Stimulated activated CD4-positive, alpha-beta T cell treated with anti-CD3 and anti-CD28 coated beads, TNF-alpha, amount 100 ng/mL, for 4 hours (primary cell): ENCODE measurements around the gene VEGFA.
A peak's percentile ranks its signal among the peaks of the same experiment; 100 is the strongest.

Experiments used
- DNase-seq, 3 experiments: peaks; one replicate each; pipeline ENCODE4 v3.0.0-alpha.2; 2020; ENCODE audit warnings: low read depth in 3 of 3

The VEGFA gene

DNA sequence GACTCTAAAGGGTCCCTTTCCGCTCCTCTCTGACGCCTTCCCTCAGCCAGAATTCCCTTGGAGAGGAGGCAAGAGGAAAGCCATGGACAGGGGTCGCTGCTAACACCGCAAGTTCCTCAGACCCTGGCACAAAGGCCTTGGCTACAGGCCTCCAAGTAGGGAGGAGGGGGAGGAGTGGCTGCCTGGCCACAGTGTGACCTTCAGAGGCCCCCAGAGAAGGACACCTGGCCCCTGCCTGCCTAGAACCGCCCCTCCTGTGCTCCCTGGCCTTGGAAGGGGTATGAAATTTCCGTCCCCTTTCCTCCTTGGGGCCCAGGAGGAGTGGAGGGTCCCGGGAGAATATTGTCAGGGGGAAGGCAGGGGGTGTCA, 2.7 kb downstream of the VEGFA start:
- DNase-seq, result no peak

DNA sequence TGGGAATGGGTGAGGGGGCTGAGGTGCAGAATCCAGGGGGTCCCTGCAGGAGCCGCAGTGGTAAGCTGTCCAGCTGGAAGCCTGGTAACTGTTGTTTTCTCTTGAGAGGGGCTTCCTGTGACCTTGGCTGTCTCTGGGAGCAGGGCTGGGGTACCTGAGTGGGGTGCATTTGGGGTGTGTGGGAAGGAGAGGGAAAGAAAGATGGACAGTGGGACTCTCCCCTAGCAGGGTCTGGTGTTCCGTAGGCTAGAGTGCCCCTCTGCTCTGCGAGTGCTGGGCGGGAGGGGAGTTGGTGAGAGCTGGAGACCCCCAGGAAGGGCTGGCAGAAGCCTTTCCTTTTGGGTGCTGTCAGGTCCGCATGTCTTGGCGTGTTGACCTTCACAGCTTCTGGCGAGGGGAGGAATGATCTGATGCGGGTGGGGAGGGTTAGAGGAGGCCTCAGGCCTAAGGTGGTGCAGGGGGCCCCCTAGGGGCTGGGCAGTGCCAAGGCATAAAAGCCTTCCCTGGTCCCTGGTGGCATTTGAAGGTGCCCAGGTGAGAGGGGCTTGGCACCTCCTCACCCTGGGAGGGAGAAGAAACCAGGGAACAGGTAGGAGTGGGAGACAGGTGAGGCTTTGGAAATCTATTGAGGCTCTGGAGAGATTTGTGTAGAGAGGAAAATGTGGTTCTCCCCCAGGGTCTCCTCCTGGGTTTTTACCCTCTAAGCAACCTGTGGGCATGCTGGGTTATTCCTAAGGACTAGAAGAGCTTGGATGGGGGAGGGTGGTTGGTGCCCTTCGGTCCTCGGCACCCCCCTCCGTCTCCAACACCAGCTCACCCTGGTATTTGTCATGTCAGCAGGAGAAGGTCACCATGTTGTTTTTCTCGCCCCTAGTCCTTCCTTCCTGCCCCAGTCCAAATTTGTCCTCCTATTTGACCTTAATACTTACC, 3.3 kb downstream of the VEGFA start:
- peak in 2 of 3 experiments; percentile 31 to 35 for DNase-seq

DNA sequence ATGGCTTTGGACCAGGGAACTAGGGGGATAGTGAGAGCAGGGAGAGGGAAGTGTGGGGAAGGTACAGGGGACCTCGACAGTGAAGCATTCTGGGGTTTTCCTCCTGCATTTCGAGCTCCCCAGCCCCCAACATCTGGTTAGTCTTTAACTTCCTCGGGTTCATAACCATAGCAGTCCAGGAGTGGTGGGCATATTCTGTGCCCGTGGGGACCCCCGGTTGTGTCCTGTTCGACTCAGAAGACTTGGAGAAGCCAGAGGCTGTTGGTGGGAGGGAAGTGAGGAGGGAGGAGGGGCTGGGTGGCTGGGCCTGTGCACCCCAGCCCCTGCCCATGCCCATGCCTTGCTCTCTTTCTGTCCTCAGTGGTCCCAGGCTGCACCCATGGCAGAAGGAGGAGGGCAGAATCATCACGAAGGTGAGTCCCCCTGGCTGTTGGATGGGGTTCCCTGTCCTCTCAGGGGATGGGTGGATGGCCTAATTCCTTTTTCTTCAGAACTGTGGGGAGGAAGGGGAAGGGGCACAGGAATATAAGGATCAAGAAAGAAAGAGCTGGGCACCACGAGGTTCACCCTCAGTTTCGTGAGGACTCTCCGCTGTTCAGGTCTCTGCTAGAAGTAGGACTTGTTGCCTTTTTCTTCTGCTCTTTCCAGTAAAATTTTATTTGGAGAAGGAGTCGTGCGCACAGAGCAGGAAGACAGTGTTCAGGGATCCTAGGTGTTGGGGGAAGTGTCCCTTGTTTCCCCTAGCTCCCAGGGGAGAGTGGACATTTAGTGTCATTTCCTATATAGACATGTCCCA, 4.2 kb downstream of the VEGFA start:
- DNase-seq, result no peak

DNA sequence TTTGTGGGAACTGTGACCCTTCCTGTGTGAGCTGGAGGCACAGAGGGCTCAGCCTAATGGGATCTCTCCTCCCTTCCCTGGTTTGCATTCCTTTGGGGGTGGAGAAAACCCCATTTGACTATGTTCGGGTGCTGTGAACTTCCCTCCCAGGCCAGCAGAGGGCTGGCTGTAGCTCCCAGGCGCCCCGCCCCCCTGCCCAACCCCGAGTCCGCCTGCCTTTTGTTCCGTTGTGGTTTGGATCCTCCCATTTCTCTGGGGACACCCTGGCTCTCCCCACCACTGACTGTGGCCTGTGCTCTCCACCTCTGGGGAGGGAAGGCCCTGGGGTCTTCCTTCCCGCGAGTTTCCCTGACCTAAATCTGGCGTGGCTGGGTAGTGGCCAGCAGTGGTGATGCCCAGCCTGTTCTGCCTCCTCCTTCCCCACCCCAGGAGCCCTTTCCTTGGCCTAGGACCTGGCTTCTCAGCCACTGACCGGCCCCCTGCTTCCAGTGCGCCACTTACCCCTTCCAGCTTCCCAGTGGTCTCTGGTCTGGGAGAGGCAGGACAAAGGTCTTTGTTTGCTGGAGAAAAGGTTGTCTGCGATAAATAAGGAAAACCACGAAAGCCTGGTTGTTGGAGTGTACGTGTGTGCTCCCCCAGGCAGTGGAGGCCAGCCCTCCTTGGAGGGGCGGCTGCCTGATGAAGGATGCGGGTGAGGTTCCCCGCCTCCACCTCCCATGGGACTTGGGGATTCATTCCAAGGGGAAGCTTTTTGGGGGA, 4.9 kb downstream of the VEGFA start:
- peak in 2 of 3 experiments; percentile 33 to 42 for DNase-seq

DNA sequence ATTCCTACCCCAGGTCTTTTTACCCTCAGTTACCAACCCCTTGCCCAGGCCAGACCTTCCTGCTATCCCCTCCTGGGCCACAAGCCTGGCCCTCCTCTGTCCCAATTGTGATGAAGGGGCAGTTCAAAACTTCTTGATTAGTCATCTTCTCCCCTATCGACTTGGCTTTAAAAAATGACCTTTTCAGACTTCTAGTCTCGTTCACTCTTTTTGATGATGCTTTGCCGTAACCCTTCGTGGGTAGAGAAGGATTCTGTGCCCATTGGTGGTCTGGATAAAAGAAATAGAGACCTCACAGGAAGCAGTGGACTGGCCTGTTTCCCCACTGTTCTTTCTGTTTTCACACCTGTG, 5.5 kb downstream of the VEGFA start:
- DNase-seq, result no peak

DNA sequence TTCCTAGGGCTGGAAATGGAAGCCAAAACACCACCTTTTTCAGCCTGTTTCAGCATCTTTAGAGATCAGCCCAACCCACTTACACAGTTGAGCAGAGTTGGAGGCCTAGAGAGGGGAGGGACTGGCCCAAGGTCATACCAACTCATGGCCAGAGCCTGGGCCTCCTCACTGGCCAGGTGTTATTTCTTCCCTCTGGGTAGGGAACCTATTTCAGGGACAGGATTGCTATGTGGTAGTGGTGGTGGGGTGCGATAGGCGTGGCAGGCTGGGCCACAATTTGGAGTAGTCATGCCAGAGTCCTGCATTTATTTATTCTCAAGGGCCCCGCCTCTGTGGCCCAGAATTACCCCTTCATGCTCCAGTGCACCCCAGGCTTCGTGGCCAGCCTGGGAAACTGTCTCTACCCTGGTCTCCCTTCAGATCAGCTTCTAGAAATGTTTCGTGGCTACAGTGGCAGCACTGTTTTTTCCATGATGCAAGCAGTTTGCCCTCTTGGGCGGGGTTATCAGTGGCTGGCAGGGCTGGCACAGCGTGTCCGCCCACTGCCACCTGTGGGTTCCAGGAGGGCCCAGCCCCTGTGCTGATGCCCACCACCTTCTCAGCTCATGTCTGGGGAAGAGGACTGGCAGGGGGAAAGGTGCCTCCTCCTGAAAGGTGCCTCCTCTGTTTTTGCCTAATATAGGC, 6.2 kb downstream of the VEGFA start:
- DNase-seq, result no peak

DNA sequence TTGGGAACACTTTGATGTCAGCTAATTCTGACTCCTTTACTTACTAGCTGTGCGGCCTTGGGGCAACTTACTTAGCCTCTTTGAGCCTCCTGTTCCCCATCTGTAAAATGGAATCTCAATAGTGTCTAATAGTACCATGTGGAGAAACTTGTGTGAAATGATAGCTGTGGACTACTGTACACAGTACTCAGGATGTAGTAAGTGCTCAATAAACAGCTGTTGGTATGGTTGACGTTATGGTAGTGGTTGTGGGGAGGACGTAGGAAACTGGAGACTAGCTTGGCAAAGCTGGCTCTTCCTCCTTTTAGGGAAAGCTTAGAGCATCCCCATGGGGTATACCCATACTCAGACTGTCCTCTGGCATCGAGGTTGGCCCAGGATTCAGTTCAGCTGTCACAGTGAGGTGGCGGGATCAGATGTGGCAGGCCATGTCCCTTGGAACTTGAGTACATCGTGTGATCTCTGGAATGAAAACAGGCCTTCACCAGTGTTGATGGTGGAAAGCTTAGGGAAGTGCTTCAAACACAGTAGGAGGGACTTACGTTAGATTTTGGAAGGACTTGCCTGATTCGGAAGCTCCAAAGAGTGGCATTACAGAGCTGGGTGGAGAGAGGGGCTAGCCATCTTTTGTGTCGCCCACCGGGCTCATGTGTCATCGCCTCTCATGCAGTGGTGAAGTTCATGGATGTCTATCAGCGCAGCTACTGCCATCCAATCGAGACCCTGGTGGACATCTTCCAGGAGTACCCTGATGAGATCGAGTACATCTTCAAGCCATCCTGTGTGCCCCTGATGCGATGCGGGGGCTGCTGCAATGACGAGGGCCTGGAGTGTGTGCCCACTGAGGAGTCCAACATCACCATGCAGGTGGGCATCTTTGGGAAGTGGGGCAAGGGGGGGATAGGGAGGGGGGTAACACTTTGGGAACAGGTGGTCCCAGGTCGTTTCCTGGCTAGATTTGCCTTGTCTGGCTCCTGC, 7.1 kb downstream of the VEGFA start:
- no peak for DNase-seq

DNA sequence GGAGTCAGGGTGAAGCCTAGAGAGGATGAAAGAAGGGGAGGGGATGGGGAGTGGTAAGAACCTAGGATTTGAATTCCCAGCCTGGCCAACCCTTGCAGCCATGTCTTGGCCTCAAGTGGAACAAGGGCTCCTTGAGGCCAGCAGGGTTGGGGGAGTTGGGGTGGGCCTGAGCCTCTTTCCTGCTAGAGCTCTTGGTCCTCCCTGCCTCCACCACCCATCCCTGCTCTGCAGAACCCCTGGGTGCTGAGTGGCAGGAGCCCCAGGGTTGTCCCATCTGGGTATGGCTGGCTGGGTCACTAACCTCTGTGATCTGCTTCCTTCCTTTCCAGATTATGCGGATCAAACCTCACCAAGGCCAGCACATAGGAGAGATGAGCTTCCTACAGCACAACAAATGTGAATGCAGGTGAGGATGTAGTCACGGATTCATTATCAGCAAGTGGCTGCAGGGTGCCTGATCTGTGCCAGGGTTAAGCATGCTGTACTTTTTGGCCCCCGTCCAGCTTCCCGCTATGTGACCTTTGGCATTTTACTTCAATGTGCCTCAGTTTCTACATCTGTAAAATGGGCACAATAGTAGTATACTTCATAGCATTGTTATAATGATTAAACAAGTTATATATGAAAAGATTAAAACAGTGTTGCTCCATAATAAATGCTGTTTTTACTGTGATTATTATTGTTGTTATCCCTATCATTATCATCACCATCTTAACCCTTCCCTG, 8.3 kb downstream of the VEGFA start:
- DNase-seq, result no peak

DNA sequence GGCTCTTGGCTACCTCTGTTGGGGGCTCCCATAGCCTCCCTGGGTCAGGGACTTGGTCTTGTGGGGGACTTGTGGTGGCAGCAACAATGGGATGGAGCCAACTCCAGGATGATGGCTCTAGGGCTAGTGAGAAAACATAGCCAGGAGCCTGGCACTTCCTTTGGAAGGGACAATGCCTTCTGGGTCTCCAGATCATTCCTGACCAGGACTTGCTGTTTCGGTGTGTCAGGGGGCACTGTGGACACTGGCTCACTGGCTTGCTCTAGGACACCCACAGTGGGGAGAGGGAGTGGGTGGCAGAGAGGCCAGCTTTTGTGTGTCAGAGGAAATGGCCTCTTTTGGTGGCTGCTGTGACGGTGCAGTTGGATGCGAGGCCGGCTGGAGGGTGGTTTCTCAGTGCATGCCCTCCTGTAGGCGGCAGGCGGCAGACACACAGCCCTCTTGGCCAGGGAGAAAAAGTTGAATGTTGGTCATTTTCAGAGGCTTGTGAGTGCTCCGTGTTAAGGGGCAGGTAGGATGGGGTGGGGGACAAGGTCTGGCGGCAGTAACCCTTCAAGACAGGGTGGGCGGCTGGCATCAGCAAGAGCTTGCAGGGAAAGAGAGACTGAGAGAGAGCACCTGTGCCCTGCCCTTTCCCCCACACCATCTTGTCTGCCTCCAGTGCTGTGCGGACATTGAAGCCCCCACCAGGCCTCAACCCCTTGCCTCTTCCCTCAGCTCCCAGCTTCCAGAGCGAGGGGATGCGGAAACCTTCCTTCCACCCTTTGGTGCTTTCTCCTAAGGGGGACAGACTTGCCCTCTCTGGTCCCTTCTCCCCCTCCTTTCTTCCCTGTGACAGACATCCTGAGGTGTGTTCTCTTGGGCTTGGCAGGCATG, 9.2 kb downstream of the VEGFA start:
- DNase-seq, result no peak

DNA sequence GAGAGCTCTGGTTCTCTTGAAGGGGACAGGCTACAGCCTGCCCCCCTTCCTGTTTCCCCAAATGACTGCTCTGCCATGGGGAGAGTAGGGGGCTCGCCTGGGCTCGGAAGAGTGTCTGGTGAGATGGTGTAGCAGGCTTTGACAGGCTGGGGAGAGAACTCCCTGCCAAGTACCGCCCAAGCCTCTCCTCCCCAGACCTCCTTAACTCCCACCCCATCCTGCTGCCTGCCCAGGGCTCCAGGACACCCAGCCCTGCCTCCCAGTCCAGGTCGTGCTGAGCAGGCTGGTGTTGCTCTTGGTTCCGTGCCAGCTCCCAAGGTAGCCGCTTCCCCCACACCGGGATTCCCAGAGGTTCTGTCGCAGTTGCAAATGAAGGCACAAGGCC, 9.8 kb downstream of the VEGFA start:
- no peak for DNase-seq

DNA sequence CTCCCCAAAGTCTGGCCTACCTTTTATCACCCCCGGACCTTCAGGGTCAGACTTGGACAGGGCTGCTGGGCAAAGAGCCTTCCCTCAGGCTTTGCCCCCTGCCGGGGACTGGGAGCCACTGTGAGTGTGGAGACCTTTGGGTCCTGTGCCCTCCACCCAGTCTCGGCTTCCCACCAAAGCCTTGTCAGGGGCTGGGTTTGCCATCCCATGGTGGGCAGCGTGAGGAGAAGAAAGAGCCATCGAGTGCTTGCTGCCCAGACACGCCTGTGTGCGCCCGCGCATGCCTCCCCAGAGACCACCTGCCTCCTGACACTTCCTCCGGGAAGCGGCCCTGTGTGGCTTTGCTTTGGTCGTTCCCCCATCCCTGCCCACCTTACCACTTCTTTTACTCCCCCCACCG, 10.3 kb downstream of the VEGFA start:
- DNase-seq, result no peak

DNA sequence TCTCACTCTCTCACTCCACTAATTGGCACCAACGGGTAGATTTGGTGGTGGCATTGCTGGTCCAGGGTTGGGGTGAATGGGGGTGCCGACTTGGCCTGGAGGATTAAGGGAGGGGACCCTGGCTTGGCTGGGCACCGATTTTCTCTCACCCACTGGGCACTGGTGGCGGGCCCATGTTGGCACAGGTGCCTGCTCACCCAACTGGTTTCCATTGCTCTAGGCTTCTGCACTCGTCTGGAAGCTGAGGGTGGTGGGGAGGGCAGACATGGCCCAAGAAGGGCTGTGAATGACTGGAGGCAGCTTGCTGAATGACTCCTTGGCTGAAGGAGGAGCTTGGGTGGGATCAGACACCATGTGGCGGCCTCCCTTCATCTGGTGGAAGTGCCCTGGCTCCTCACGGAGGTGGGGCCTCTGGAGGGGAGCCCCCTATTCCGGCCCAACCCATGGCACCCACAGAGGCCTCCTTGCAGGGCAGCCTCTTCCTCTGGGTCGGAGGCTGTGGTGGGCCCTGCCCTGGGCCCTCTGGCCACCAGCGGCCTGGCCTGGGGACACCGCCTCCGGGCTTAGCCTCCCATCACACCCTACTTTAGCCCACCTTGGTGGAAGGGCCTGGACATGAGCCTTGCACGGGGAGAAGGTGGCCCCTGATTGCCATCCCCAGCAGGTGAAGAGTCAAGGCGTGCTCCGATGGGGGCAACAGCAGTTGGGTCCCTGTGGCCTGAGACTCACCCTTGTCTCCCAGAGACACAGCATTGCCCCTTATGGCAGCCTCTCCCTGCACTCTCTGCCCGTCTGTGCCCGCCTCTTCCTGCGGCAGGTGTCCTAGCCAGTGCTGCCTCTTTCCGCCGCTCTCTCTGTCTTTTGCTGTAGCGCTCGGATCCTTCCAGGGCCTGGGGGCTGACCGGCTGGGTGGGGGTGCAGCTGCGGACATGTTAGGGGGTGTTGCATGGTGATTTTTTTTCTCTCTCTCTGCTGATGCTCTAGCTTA, 11.2 kb downstream of the VEGFA start:
- no peak for DNase-seq

DNA sequence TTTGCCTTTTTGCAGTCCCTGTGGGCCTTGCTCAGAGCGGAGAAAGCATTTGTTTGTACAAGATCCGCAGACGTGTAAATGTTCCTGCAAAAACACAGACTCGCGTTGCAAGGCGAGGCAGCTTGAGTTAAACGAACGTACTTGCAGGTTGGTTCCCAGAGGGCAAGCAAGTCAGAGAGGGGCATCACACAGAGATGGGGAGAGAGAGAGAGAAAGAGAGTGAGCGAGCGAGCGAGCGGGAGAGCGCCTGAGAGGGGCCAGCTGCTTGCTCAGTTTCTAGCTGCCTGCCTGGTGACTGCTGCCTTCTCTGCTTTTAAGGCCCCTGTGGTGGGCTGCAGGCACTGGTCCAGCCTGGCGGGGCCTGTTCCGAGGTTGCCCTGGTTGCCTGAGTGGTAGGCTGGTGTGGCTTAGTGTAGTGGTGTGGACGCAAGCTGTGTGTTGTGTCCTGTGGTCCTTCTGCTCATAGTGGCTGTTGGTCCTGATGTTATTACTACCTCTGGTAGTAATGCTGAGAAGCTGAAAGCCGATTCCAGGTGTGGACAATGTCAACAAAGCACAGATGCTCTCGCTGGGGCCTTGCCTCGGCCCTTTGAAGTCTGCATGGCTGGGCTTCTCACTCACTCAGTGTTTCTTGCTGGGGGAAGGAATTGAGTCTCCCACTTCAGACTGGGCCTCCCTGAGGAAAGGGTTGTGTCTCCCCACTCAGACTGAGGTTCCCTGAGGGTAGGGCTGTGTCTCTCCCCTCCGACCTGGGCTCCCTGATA, 12.1 kb downstream of the VEGFA start:
- no peak for DNase-seq

DNA sequence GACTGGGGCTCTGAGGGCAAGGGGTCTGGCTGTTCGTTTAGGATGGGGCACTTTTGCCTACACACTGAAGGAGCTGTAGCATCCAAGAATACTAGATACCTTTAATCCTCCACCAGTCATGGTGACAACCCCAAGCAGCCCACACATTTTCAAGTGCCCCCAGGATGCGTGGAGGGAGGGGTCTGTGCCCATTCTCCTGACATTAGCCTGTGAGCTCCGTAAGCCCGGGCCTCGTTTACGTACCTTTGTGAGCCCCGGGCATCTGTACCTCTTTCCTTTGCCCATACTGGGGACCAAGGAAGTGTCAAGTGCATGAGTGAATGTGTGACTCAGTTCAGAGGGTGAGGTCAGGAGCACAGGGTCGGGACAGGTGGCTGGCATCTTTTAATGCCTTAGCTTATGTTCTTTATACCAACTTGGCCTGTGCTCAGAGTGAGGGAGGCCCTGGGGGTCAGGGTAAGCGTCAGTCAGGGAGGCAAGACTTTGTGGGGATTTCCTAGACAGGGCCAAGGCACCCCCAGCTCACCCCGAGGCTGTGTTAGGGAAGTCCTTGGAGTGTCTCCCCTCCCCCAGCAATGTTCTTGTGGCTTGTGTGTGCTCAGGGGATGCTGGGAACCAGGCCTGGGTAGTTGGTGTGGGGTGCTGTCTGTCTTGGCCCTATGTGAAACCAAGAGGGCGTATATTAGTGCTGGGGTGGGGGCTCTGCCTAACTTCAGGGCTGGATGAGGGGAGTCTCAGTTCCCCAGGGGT, 12.9 kb downstream of the VEGFA start:
- DNase-seq, result no peak

DNA sequence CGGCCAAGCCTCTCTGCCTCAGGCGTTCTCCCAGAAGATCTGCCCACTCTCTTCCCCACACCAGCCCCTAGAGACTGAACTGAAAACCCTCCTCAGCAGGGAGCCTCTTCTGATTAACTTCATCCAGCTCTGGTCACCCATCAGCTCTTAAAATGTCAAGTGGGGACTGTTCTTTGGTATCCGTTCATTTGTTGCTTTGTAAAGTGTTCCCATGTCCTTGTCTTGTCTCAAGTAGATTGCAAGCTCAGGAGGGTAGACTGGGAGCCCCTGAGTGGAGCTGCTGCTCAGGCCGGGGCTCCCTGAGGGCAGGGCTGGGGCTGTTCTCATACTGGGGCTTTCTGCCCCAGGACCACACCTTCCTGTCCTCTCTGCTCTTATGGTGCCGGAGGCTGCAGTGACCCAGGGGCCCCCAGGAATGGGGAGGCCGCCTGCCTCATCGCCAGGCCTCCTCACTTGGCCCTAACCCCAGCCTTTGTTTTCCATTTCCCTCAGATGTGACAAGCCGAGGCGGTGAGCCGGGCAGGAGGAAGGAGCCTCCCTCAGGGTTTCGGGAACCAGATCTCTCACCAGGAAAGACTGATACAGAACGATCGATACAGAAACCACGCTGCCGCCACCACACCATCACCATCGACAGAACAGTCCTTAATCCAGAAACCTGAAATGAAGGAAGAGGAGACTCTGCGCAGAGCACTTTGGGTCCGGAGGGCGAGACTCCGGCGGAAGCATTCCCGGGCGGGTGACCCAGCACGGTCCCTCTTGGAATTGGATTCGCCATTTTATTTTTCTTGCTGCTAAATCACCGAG, 14.2 kb downstream of the VEGFA start:
- no peak for DNase-seq
